Spleen (tissue), 7 donors: ENCODE data around the gene POLR2B.

Source experiments
- CTCF ChIP-seq, 11 experiments: fragments of 200-600 bp in 7 of 11; fragments of 450-650 bp in 4 of 11; sonication (generic) in 4 of 11; IDR thresholded peaks in 8 of 11; conservative IDR thresholded peaks in 3 of 11; 1 replicate in 7 of 11; 2 replicates in 4 of 11; pipeline versions ENCODE4 v1.4.0 to v1.8.0; 2016 to 2021; ENCODE audit warnings: antibody characterized with exemption in 11 of 11, inconsistent platforms in 4 of 11, mild to moderate bottlenecking in 1 of 11
- POLR2A ChIP-seq, 3 donors: fragments of 450-650 bp; IDR thresholded peaks; one replicate each; pipeline ENCODE4 v1.5.1; 2017; ENCODE audit warnings: antibody characterized with exemption in 3 of 3, mild to moderate bottlenecking in 1 of 3
- POLR2AphosphoS5 ChIP-seq, 3 donors: sonication (generic); formaldehyde crosslinking; IDR thresholded peaks; one replicate each; pipeline ENCODE4 v1.5.1; 2017; ENCODE audit warnings: antibody characterized with exemption in 3 of 3
- donor health status: DM: no; HTN: no; CAD: no; lungs with moderate emphysema.
- donor health status: DM: no; HTN: no; CAD: no.
- donor health status: DM: no; HTN: no; CAD: no.

GRCh38 chr4:57068237-57068981 lies 89.7 kb downstream of the POLR2B start:
- TF ChIP-seq CTCF (IDR thresholded peaks at IDR 0.05 in 8 of 11, conservative IDR thresholded peaks at IDR 0.05 in 3 of 11) (no peak), POLR2A (IDR thresholded peaks at IDR 0.05) (no peak), POLR2AphosphoS5 (IDR thresholded peaks at IDR 0.05) (no peak)
